CD14-positive monocyte (primary cell): ENCODE measurements around the gene TMEM167B. TPM values are rescaled to one million over a fixed set of nuclear protein-coding genes. Genes with fewer than 3 reads are reported as not detected.

Source experiments
- DNase-seq, 3 donors: peaks; one replicate each; pipeline ENCODE4 v3.0.0-alpha.2; 2011 to 2022
- H2AFZ ChIP-seq: 2 replicates; pipeline ENCODE4 v1.6.0; 2012; ENCODE audit warnings: mild to moderate bottlenecking, low read depth, low read length, inconsistent platforms; ENCODE audit not compliant: insufficient read depth, poor library complexity, severe bottlenecking
- H3K27ac ChIP-seq, 2 donors: 1 replicate in 1 of 2; 2 replicates in 1 of 2; pipeline ENCODE4 v1.5.1; 2012 to 2013; ENCODE audit warnings: low read length in 2 of 2, control low read depth in 1 of 2, inconsistent platforms in 1 of 2, low read depth in 1 of 2, mild to moderate bottlenecking in 1 of 2
- H3K27me3 ChIP-seq, 2 donors: one replicate each; pipeline versions ENCODE4 v1.6.0 to v1.6.1; 2011 to 2013; ENCODE audit warnings: low read length in 2 of 2; ENCODE audit not compliant: control insufficient read depth in 2 of 2, insufficient read depth in 2 of 2
- H3K36me3 ChIP-seq, 2 donors: replicated peaks in 1 of 2; 1 replicate in 1 of 2; 2 replicates in 1 of 2; pipeline versions ENCODE4 v1.5.1 to v1.6.1; 2012 to 2013; ENCODE audit warnings: low read length in 2 of 2, control low read depth in 1 of 2, inconsistent platforms in 1 of 2, mild to moderate bottlenecking in 1 of 2; ENCODE audit not compliant: insufficient read depth in 2 of 2, control insufficient read depth in 1 of 2
- H3K4me1 ChIP-seq, 2 donors: 1 replicate in 1 of 2; 2 replicates in 1 of 2; pipeline versions ENCODE4 v1.5.1 to v1.6.1; 2012 to 2013; ENCODE audit warnings: low read length in 2 of 2, control low read depth in 1 of 2, inconsistent platforms in 1 of 2, mild to moderate bottlenecking in 1 of 2, moderate library complexity in 1 of 2; ENCODE audit not compliant: insufficient read depth in 2 of 2, control insufficient read depth in 1 of 2
- H3K4me2 ChIP-seq: replicated peaks from 2 replicates; pipeline ENCODE3; 2012; ENCODE audit warnings: low read length, moderate library complexity, mild to moderate bottlenecking; ENCODE audit not compliant: poor library complexity, severe bottlenecking; ENCODE audit errors: extremely low read depth
- H3K4me3 ChIP-seq, 3 experiments: fragments of 200-600 bp in 1 of 3; sonication (generic) in 1 of 3; replicated peaks in 1 of 3; 1 replicate in 2 of 3; 2 replicates in 1 of 3; pipeline ENCODE4 v1.5.1; 2011 to 2013; ENCODE audit warnings: low read length in 3 of 3, mild to moderate bottlenecking in 3 of 3, control low read depth in 2 of 3, low read depth in 2 of 3, inconsistent platforms in 1 of 3, moderate library complexity in 1 of 3
- H3K79me2 ChIP-seq: 2 replicates; pipeline ENCODE4 v1.6.0; 2012; ENCODE audit warnings: mild to moderate bottlenecking, control low read depth, inconsistent platforms, low read length, moderate library complexity; ENCODE audit not compliant: insufficient read depth
- H3K9ac ChIP-seq: 2 replicates; pipeline ENCODE4 v1.6.0; 2017; ENCODE audit warnings: low read length, mild to moderate bottlenecking; ENCODE audit not compliant: insufficient read depth, poor library complexity, severe bottlenecking
- H3K9me3 ChIP-seq, 2 donors: replicated peaks in 1 of 2; 1 replicate in 1 of 2; 2 replicates in 1 of 2; pipeline versions ENCODE4 v1.5.1 to v1.6.1; 2012 to 2013; ENCODE audit warnings: low read length in 2 of 2, control low read depth in 1 of 2; ENCODE audit not compliant: control insufficient read depth in 1 of 2, insufficient read depth in 1 of 2
- H4K20me1 ChIP-seq: 2 replicates; pipeline ENCODE4 v1.6.0; 2012; ENCODE audit warnings: mild to moderate bottlenecking, low read length, control low read depth, moderate library complexity; ENCODE audit not compliant: insufficient read depth
- H3K27ac Mint-ChIP-seq, 7 donors: one replicate each; pipeline ENCODE4 v1.8.0; 2020; ENCODE audit warnings: mild to moderate bottlenecking in 7 of 7, mixed read lengths in 7 of 7, moderate library complexity in 6 of 7, inconsistent platforms in 2 of 7
- H3K27me3 Mint-ChIP-seq, 3 donors: one replicate each; pipeline ENCODE4 v1.8.0; 2021 to 2022; ENCODE audit warnings: low read depth in 3 of 3, mild to moderate bottlenecking in 3 of 3, mixed read lengths in 3 of 3, moderate library complexity in 3 of 3, inconsistent platforms in 1 of 3
- H3K36me3 Mint-ChIP-seq, 2 donors: one replicate each; pipeline ENCODE4 v1.8.0; 2020; ENCODE audit warnings: mixed read lengths in 2 of 2, inconsistent platforms in 1 of 2, mild to moderate bottlenecking in 1 of 2
- H3K4me1 Mint-ChIP-seq: one replicate; pipeline ENCODE4 v1.8.0; 2020; ENCODE audit warnings: mild to moderate bottlenecking, mixed read lengths
- H3K4me3 Mint-ChIP-seq, 2 donors: one replicate each; pipeline ENCODE4 v1.8.0; 2020; ENCODE audit warnings: mild to moderate bottlenecking in 2 of 2, mixed read lengths in 2 of 2, moderate library complexity in 1 of 2
- H3K9me3 Mint-ChIP-seq, 7 donors: one replicate each; pipeline ENCODE4 v1.8.0; 2020 to 2022; ENCODE audit warnings: mixed read lengths in 7 of 7, mild to moderate bottlenecking in 6 of 7, moderate library complexity in 6 of 7, inconsistent platforms in 2 of 7
- CTCF ChIP-seq: fragments of 200-600 bp; IDR thresholded peaks from one replicate; pipeline ENCODE4 v1.8.0; 2022; ENCODE audit warnings: antibody characterized with exemption, mild to moderate bottlenecking
- WGBS: methylation state at CpG from one replicate; pipeline ENCODE4 v1.1.5; 2013; ENCODE audit warnings: missing lambda C conversion rate; ENCODE audit not compliant: insufficient coverage; 5-methylcytosine and 5-hydroxymethylcytosine counted together
- intact Hi-C, 2 donors: fragments of 100-400 bp; cut with micrococcal nuclease; formaldehyde crosslinking; loops; one replicate each; pipeline versions ENCODE4 v1.15.0 to v1.15.1; 2023
- polyA plus RNA-seq, 3 donors: library from polyadenylated mRNA; depleted of rRNA in 1 of 3; unstranded in 2 of 3; stranded (reverse) in 1 of 3; fragments of 300-500 nt in 2 of 3; fragments of >200 nt in 1 of 3; fragmentation: Illumina TruSeq in 2 of 3; gene quantifications; 1 replicate in 2 of 3; 2 replicates in 1 of 3; pipeline ENCODE4 v1.2.3, GENCODE V29; 2012 to 2021

The TMEM167B gene
- polyA plus RNA-seq, 3 donors = 39.2 to 50.8 (median 43.3) TPM

- Mint-ChIP-seq H3K4me1 (peaks cover 11% of the 10 kb centered on the region), H3K36me3 (peaks cover 6 to 10% of the 10 kb centered on the region in 2 donors), H3K4me3 (no peak overlapping the region), H3K9me3 (peaks cover 0 to 2% (median 0%) of the 10 kb centered on the region in 7 donors), H3K27ac (peak overlapping the region in 1 of 7 donors; percentile 35), H3K27me3 (peaks cover 0 to 3% (median 3%) of the 10 kb centered on the region in 3 donors)
- no peaks in the 10 kb centered on the region for H3K9me3 ChIP-seq
- H3K4me2 ChIP-seq = no peak overlapping the region
- H3K9ac ChIP-seq = no peak overlapping the region
- no peaks in the 10 kb centered on the region for H3K36me3 ChIP-seq
- DNase-seq = peak in 1 of 3 donors; percentile 16
- intact Hi-C loops = no loop called here
- no peaks in the 10 kb centered on the region for H3K27me3 ChIP-seq
- no peak overlapping the region for H3K4me3 ChIP-seq
- no peaks in the 10 kb centered on the region for H4K20me1 ChIP-seq
- 83% methylated on average over 1 of the region's 1 CpG for WGBS
- H2AFZ ChIP-seq = no peak overlapping the region
- peaks cover 13 to 20% of the 10 kb centered on the region in 2 donors for H3K4me1 ChIP-seq
- no peak overlapping the region for H3K27ac ChIP-seq
- no peak for TF ChIP-seq CTCF
- peaks cover 22% of the 10 kb centered on the region for H3K79me2 ChIP-seq
Observed at GRCh38 chr1:109078317-109078716, 12.2 kb upstream of the TMEM167B start.

GRCh38 chr1:109079240-109079622, 11.3 kb upstream of the TMEM167B start:
- H3K27ac Mint-ChIP-seq = no peak overlapping the region
- peaks cover 0 to 2% (median 0%) of the 10 kb centered on the region in 7 donors for H3K9me3 Mint-ChIP-seq

More at GRCh38 chr1:109079240-109079622, 11.3 kb upstream of the TMEM167B start:
- no peaks in the 10 kb centered on the region for H3K36me3 ChIP-seq
- H3K79me2 ChIP-seq = peaks cover 15% of the 10 kb centered on the region
- H3K4me2 ChIP-seq = no peak overlapping the region
- H3K9me3 ChIP-seq = no peaks in the 10 kb centered on the region
- peaks cover 0 to 3% (median 3%) of the 10 kb centered on the region in 3 donors for H3K27me3 Mint-ChIP-seq
- no peak overlapping the region for H3K4me3 ChIP-seq
- peaks cover 1 to 2% of the 10 kb centered on the region in 2 donors for H3K36me3 Mint-ChIP-seq
- DNase-seq = no peak
- intact Hi-C loops = no loop called here
- H2AFZ ChIP-seq = no peak overlapping the region
- H3K4me1 ChIP-seq = peaks cover 13 to 19% of the 10 kb centered on the region in 2 donors
- H3K4me3 Mint-ChIP-seq = no peak overlapping the region
- no peak overlapping the region for H3K27ac ChIP-seq
- no peak overlapping the region for H3K9ac ChIP-seq
- WGBS = no CpG with 5 or more reads among the region's 2 CpGs
- no peak for TF ChIP-seq CTCF
- no peaks in the 10 kb centered on the region for H3K27me3 ChIP-seq
- peaks cover 13% of the 10 kb centered on the region for H3K4me1 Mint-ChIP-seq
- no peaks in the 10 kb centered on the region for H4K20me1 ChIP-seq
